GM12878 (cell line): ENCODE measurements around the gene KCNK17. TPM values are rescaled to one million over a fixed set of nuclear protein-coding genes. Genes with fewer than 3 reads are reported as not detected.
A peak's percentile ranks its signal among the peaks of the same experiment; 100 is the strongest.

Experiments used
- ATAC-seq: fragments of 200-7000 bp; cut with Tn5 transposase; 3 replicates; pipeline ENCODE4 v1.9.1; 2020; ENCODE audit warnings: mild to moderate bottlenecking, moderate library complexity
- BruUV-seq: library from RNA; stranded (reverse); fragments of 400-500 nt; replicated peaks from 2 replicates; lab custom pipeline; 2021; lab: Mats Ljungman, UMichigan
- CTCF ChIA-PET: fragments of 300-600 bp; sonication (Branson Sonifier 250); formaldehyde crosslinking; extraction: SDS; loops from one replicate; lab custom pipeline; 2021; ENCODE audit warnings: inconsistent platforms; lab: Yijun Ruan, JAX
- POLR2A ChIA-PET: fragments of 350-600 bp; formaldehyde crosslinking; extraction: SDS; loops from one replicate; lab custom pipeline; 2021; ENCODE audit warnings: inconsistent platforms; lab: Charles Lee
- RAD21 ChIA-PET: fragments of 300-600 bp; sonication (Branson Sonifier 250); formaldehyde crosslinking; loops from one replicate; lab custom pipeline; 2023; ENCODE audit warnings: antibody characterized with exemption; ENCODE audit not compliant: unreplicated experiment; lab: Charles Lee
- SMC1A ChIA-PET: fragments of 300-600 bp; sonication (Branson Sonifier 250); formaldehyde crosslinking; loops from one replicate; lab custom pipeline; 2023; ENCODE audit not compliant: unreplicated experiment, uncharacterized antibody; lab: Charles Lee
- DNase-seq: peaks from one replicate; pipeline ENCODE4 v3.0.0-alpha.2; 2011; ENCODE audit warnings: low read depth, low spot score
- FAIRE-seq: peaks from 3 replicates; lab custom pipeline; 2011; peaks lifted over from hg19 to GRCh38; lab: Jason Lieb, UNC
- H2AFZ ChIP-seq: 2 replicates; pipeline ENCODE4 v1.6.0; 2011; ENCODE audit warnings: low read depth, low read length, control low read depth; ENCODE audit not compliant: control insufficient read depth
- H3K27ac ChIP-seq: 2 replicates; pipeline ENCODE4 v1.5.1; 2011; ENCODE audit warnings: control low read depth; ENCODE audit not compliant: control insufficient read depth, insufficient read depth
- H3K27me3 ChIP-seq, 2 experiments: replicated peaks in 1 of 2; 2 replicates each; pipeline versions ENCODE4 v1.6.0 to v1.6.1; 2011; ENCODE audit warnings: low read length in 1 of 2; ENCODE audit not compliant: control insufficient read depth in 2 of 2, insufficient read depth in 2 of 2
- H3K36me3 ChIP-seq, 2 experiments: 2 replicates each; pipeline ENCODE4 v1.5.1; 2011; ENCODE audit warnings: low read length in 1 of 2; ENCODE audit not compliant: control insufficient read depth in 2 of 2, insufficient read depth in 2 of 2
- H3K4me1 ChIP-seq: 2 replicates; pipeline ENCODE4 v1.6.1; 2011; ENCODE audit warnings: mild to moderate bottlenecking, low read length, moderate library complexity, mixed read lengths; ENCODE audit not compliant: control insufficient read depth, insufficient read depth
- H3K4me2 ChIP-seq: 2 replicates; pipeline ENCODE4 v1.6.0; 2011; ENCODE audit warnings: control low read depth; ENCODE audit not compliant: control insufficient read depth, insufficient read depth
- H3K4me3 ChIP-seq: fragments of 200-600 bp; sonication (generic); 2 replicates; pipeline ENCODE4 v1.5.1; 2016
- H3K79me2 ChIP-seq: 2 replicates; pipeline ENCODE4 v1.6.0; 2011; ENCODE audit warnings: low read length; ENCODE audit not compliant: control insufficient read depth, insufficient read depth
- H3K9ac ChIP-seq: 2 replicates; pipeline ENCODE4 v1.8.0; 2011; ENCODE audit warnings: low read length, control low read depth, mixed read lengths; ENCODE audit not compliant: control insufficient read depth, insufficient read depth
- H3K9me3 ChIP-seq: replicated peaks from 3 replicates; pipeline ENCODE4 v1.5.1; 2011; ENCODE audit warnings: mild to moderate bottlenecking, low read length; ENCODE audit not compliant: control insufficient read depth, insufficient read depth
- H4K20me1 ChIP-seq: 2 replicates; pipeline ENCODE4 v1.6.0; 2011; ENCODE audit not compliant: control insufficient read depth, insufficient read depth
- ASH2L ChIP-seq: fragments of 300-600, 200-600 bp; sonication (generic); IDR thresholded peaks from 2 replicates; pipeline ENCODE4 v1.6.1; 2017; ENCODE audit warnings: low read depth, mild to moderate bottlenecking, borderline replicate concordance
- RAD21 ChIP-seq: IDR thresholded peaks from 2 replicates; pipeline ENCODE4 v1.6.1; 2011; ENCODE audit warnings: mild to moderate bottlenecking, low read depth, low read length, moderate library complexity; ENCODE audit not compliant: insufficient read depth
- RBBP5 ChIP-seq: fragments of 200-600 bp; sonication (generic); conservative IDR thresholded peaks from 2 replicates; pipeline ENCODE4 v1.6.1; 2016
- SPI1 ChIP-seq: IDR thresholded peaks from 2 replicates; pipeline ENCODE4 v1.6.1; 2011; ENCODE audit warnings: low read depth, mild to moderate bottlenecking, low read length, moderate library complexity, borderline replicate concordance; ENCODE audit not compliant: insufficient read depth
- WGBS: methylation state at CpG from one replicate; pipeline ENCODE4 v1.1.6; 2016; ENCODE audit warnings: low lambda C conversion rate; ENCODE audit not compliant: insufficient replicate concordance, insufficient coverage; ENCODE audit errors: missing lambda C conversion rate; 5-methylcytosine and 5-hydroxymethylcytosine counted together
- in situ Hi-C: fragments of 300-500 bp; cut with MboI; formaldehyde crosslinking; loops from 9 replicates; pipeline ENCODE4 v1.14.3; 2018; ENCODE audit warnings: mixed read lengths
- intact Hi-C: fragments of 100-400 bp; cut with micrococcal nuclease; formaldehyde crosslinking; loops from one replicate; pipeline ENCODE4 v1.14.2; 2022; ENCODE audit not compliant: unreplicated experiment
- polyA plus RNA-seq, 11 experiments: library from polyadenylated mRNA; depleted of rRNA in 4 of 11; unstranded in 6 of 11; stranded (reverse) in 5 of 11; fragments of >200 nt; fragmentation: Nextera tagmentation in 4 of 11; fragmentation: Illumina TruSeq in 1 of 11; extraction: Ambion mirVana in 4 of 11; extraction: Trizol in 1 of 11; gene quantifications; 1 replicate in 1 of 11; 2 replicates in 10 of 11; pipeline versions ENCODE4 v1.2.1 to v1.2.3, GENCODE V29; 2011 to 2016; ENCODE audit warnings: inconsistent platforms in 2 of 11, missing spikeins in 2 of 11, low read depth in 1 of 11
- total RNA-seq, 4 experiments: library from RNA; depleted of rRNA in 3 of 4; stranded (reverse); fragments of >200 nt in 3 of 4; fragmentation: Illumina TruSeq in 1 of 4; extraction: Trizol in 1 of 4; gene quantifications; 2 replicates each; pipeline versions ENCODE4 v1.2.1 to v1.2.3, GENCODE V29; 2013 to 2021
- TF ChIP-seq, protein P1 (sequence below), 3 experiments: IDR thresholded peaks in 2 of 3; conservative IDR thresholded peaks in 1 of 3; 2 replicates each; pipeline ENCODE4 v1.5.1; 2011; ENCODE audit warnings: low read depth in 3 of 3, low read length in 3 of 3, mild to moderate bottlenecking in 3 of 3, control low read depth in 2 of 3, moderate library complexity in 2 of 3, inconsistent platforms in 1 of 3, mixed read lengths in 1 of 3; ENCODE audit not compliant: control insufficient read depth in 2 of 3, insufficient read depth in 1 of 3; ENCODE audit errors: extremely low read depth in 1 of 3
- TF ChIP-seq, protein P2 (sequence below): IDR thresholded peaks from 2 replicates; pipeline ENCODE4 v1.6.1; 2012; ENCODE audit warnings: low read depth, low read length, improper control_type of control experiment

The KCNK17 gene
- total and polyA plus RNA-seq, 10 of the 15 experiments (the other 5 are each of a cell fraction or from before 2014, with no cell fraction given) = not detected

DNA sequence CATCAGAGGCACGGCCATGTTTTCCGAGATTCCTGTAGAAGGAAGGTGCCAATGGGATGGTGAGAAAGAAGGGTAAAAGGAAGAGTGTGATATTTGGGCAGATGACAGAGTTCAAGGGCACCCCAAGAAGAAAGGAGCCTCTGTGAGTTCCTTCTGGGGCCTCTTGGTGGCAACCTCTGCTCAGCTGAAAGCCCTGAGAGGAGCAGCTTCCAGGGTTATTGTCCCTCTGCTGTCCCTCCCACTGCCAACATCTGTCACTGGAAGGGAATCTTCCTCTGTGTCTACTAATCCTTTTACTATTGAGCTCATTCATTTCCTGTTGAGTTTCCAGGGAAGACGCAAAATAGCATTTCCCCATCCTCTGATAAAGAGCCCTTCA is 48.3 kb upstream of the KCNK17 start:
- Histone ChIP-seq H3K27me3 (no peaks in the 10 kb centered on the region), H3K4me3 (no peak overlapping the region), H2AFZ (no peak overlapping the region), H3K9ac (no peak overlapping the region), H3K9me3 (no peaks in the 10 kb centered on the region), H3K4me2 (no peak overlapping the region), H4K20me1 (no peaks in the 10 kb centered on the region), H3K4me1 (no peaks in the 10 kb centered on the region), H3K27ac (no peak overlapping the region), H3K79me2 (no peaks in the 10 kb centered on the region), H3K36me3 (no peaks in the 10 kb centered on the region)
- in situ Hi-C loops (no loop called here), intact Hi-C loops (loop anchor here (1.0 to 5.0 kb wide), 4 partner anchors 245 to 950 kb away; no protein-coding TSS in a partner anchor)
- FAIRE-seq (no peak), ATAC-seq (peak; percentile 82), DNase-seq (no peak)
- RAD21 ChIA-PET = interaction anchor here (0.7 to 2.4 kb wide), 13 partner anchors 8 to 945 kb away, joined by 3 to 15 read pairs (median 4); no protein-coding TSS in a partner anchor
- CTCF ChIA-PET = interaction anchor here (0.7 to 3.7 kb wide), 40 partner anchors 8 to 1666 kb away, joined by 3 to 27 read pairs (median 3); partner anchors contain the start of gene DAAM2
- BruUV-seq = no TSS peak
- SMC1A ChIA-PET = interaction anchor here (0.7 to 3.0 kb wide), 20 partner anchors 13 to 1187 kb away, joined by 3 to 9 read pairs (median 3); no protein-coding TSS in a partner anchor
- TF ChIP-seq RAD21 (0 out of 2 replicates have a peak, but pooled peaks have one; percentile 18), RBBP5 (no peak), SPI1 (no peak), ASH2L (no peak)
- TF ChIP-seq, protein P1, sequence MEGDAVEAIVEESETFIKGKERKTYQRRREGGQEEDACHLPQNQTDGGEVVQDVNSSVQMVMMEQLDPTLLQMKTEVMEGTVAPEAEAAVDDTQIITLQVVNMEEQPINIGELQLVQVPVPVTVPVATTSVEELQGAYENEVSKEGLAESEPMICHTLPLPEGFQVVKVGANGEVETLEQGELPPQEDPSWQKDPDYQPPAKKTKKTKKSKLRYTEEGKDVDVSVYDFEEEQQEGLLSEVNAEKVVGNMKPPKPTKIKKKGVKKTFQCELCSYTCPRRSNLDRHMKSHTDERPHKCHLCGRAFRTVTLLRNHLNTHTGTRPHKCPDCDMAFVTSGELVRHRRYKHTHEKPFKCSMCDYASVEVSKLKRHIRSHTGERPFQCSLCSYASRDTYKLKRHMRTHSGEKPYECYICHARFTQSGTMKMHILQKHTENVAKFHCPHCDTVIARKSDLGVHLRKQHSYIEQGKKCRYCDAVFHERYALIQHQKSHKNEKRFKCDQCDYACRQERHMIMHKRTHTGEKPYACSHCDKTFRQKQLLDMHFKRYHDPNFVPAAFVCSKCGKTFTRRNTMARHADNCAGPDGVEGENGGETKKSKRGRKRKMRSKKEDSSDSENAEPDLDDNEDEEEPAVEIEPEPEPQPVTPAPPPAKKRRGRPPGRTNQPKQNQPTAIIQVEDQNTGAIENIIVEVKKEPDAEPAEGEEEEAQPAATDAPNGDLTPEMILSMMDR (IDR thresholded peaks at IDR 0.05 in 2 of 3, conservative IDR thresholded peaks at IDR 0.05 in 1 of 3; ENCODE audit: control insufficient read depth in 2 of 3, extremely low read depth in 1 of 3, insufficient read depth in 1 of 3, low read depth in 3 of 3, low read length in 3 of 3) = peak in 2 of 3 experiments; percentile 21 to 38; a peak in 2 of 6 replicates
- TF ChIP-seq, protein P2, sequence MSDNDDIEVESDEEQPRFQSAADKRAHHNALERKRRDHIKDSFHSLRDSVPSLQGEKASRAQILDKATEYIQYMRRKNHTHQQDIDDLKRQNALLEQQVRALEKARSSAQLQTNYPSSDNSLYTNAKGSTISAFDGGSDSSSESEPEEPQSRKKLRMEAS = no peak
- 0% methylated on average over 3 of the region's 3 CpGs for WGBS
- POLR2A ChIA-PET = no interaction called here
